ENCODE results near the gene HASPIN. TPM values are rescaled to one million over a fixed set of nuclear protein-coding genes. Genes with fewer than 3 reads are reported as not detected.

The HASPIN gene
- total RNA-seq, 3 donors from 2014 or later (not counting 1 experiment from before 2014, with no cell fraction given) = 0.33 to 0.79 (median 0.70) TPM

DNA sequence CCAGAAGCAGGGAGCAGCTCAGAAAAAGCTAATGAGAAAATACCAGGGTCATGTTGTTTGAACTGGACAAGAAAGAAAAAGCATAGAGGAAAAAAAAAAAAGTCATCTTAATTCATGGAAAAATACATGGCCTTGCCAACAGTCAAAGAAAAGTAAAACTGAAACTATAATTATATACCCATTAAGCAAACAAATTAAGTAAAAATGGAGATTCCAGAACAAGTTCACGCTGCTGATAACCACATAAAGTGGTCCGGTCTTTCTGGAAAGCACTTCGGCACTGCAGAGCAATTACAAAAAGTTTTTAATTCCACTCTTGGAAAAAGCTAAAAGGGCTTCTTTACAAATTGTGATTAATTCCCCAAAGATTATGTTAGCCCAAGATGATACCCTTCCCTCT lies 15.3 kb upstream of the HASPIN start:
- H3K4me1 Mint-ChIP-seq = peaks cover 33 to 44% of the 10 kb centered on the region in 2 donors
- no peak overlapping the region for H3K27ac ChIP-seq (ENCODE audit: low read length)

DNA sequence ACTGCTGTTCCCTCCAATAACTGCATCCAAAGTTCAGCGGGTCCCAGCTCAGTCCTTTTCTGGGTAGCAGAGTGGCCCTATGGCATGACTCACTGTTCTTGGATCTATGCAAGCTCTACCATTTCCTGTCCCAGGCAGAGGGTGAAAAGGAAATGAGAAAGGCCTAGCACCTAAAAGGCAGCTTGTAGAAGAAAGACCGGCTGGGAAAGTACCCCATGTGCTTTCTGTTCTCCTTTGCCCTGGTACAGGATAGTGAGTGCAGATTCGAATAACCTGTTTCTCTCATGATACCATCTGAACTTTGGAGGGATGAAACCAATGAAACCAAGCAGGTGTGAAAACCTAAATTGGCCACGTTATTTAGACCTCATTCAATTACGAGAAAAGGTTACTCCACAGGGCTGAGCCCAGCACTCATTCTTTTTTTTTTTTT lies 12.7 kb upstream of the HASPIN start:
- Histone ChIP-seq H3K4me3 (ENCODE audit: low read length) (no peak overlapping the region), H3K36me3 (ENCODE audit: control insufficient read depth, insufficient read depth, low read length) (peaks cover 14% of the 10 kb centered on the region), H3K4me1 (ENCODE audit: control insufficient read depth, insufficient read depth, low read length) (peaks cover 33% of the 10 kb centered on the region), H3K9me3 (ENCODE audit: control insufficient read depth, insufficient read depth, low read length) (no peaks in the 10 kb centered on the region), H3K27ac (ENCODE audit: low read length) (peak overlapping the region; percentile 44), H3K27me3 (ENCODE audit: control insufficient read depth, insufficient read depth, low read length) (no peaks in the 10 kb centered on the region)
- Mint-ChIP-seq H3K4me3 (peak overlapping the region; percentile 67), H3K27me3 (ENCODE audit: low read depth in 2 of 2) (no peaks in the 10 kb centered on the region), H3K9me3 (no peaks in the 10 kb centered on the region), H3K27ac (peak overlapping the region; percentile 71 to 77), H3K4me1 (peaks cover 25 to 36% of the 10 kb centered on the region in 2 donors), H3K36me3 (peaks cover 10% of the 10 kb centered on the region)
- TF ChIP-seq, protein P1, sequence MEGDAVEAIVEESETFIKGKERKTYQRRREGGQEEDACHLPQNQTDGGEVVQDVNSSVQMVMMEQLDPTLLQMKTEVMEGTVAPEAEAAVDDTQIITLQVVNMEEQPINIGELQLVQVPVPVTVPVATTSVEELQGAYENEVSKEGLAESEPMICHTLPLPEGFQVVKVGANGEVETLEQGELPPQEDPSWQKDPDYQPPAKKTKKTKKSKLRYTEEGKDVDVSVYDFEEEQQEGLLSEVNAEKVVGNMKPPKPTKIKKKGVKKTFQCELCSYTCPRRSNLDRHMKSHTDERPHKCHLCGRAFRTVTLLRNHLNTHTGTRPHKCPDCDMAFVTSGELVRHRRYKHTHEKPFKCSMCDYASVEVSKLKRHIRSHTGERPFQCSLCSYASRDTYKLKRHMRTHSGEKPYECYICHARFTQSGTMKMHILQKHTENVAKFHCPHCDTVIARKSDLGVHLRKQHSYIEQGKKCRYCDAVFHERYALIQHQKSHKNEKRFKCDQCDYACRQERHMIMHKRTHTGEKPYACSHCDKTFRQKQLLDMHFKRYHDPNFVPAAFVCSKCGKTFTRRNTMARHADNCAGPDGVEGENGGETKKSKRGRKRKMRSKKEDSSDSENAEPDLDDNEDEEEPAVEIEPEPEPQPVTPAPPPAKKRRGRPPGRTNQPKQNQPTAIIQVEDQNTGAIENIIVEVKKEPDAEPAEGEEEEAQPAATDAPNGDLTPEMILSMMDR (IDR thresholded peaks at IDR 0.05) = no peak
- ATAC-seq = peak; percentile 93 to 95 (median 93)
- 0% methylated on average over 5 of the region's 5 CpGs for WGBS (ENCODE audit: insufficient coverage)
- intact Hi-C loops (cut with micrococcal nuclease) = loop anchor here (1.0 to 2.0 kb wide), 3 partner anchors 16 to 84 kb away; no protein-coding TSS in a partner anchor
- peak in 1 of 2 donors; percentile 94 for DNase-seq

More for the DNA sequence above, 15.3 kb upstream of the HASPIN start:
- no peak overlapping the region for H3K4me3 ChIP-seq (ENCODE audit: low read length)
- no peaks in the 10 kb centered on the region for H3K9me3 Mint-ChIP-seq
- peaks cover 41% of the 10 kb centered on the region for H3K4me1 ChIP-seq (ENCODE audit: control insufficient read depth, insufficient read depth, low read length)
- ATAC-seq = no peak
- intact Hi-C loops (cut with micrococcal nuclease) = no loop called here
- TF ChIP-seq, protein P1 (IDR thresholded peaks at IDR 0.05) = no peak
- DNase-seq = no peak
- H3K27me3 ChIP-seq (ENCODE audit: control insufficient read depth, insufficient read depth, low read length) = no peaks in the 10 kb centered on the region
- no peaks in the 10 kb centered on the region for H3K9me3 ChIP-seq (ENCODE audit: control insufficient read depth, insufficient read depth, low read length)
- H3K36me3 ChIP-seq (ENCODE audit: control insufficient read depth, insufficient read depth, low read length) = no peaks in the 10 kb centered on the region
- H3K36me3 Mint-ChIP-seq = no peaks in the 10 kb centered on the region
- no peaks in the 10 kb centered on the region for H3K27me3 Mint-ChIP-seq (ENCODE audit: low read depth in 2 of 2)
- no peak overlapping the region for H3K27ac Mint-ChIP-seq
- WGBS (ENCODE audit: insufficient coverage) = 54% methylated on average over 3 of the region's 3 CpGs
- H3K4me3 Mint-ChIP-seq = no peak overlapping the region

GRCh38 chr17:3712811-3713463 lies 10.8 kb upstream of the HASPIN start:
- no peaks in the 10 kb centered on the region for H3K9me3 Mint-ChIP-seq
- H3K9me3 ChIP-seq (ENCODE audit: control insufficient read depth, insufficient read depth, low read length) = no peaks in the 10 kb centered on the region
- H3K27ac Mint-ChIP-seq = peak overlapping the region; percentile 71 to 77
- DNase-seq (peak in 1 of 2 donors; percentile 49), ATAC-seq (peak; percentile 5 to 41 (median 19))
- H3K27me3 ChIP-seq (ENCODE audit: control insufficient read depth, insufficient read depth, low read length) = no peaks in the 10 kb centered on the region
- H3K4me1 Mint-ChIP-seq = peaks cover 32 to 36% of the 10 kb centered on the region in 2 donors
- TF ChIP-seq, protein P1 (IDR thresholded peaks at IDR 0.05) = no peak
- no peak overlapping the region for H3K4me3 ChIP-seq (ENCODE audit: low read length)
- peaks cover 21% of the 10 kb centered on the region for H3K36me3 Mint-ChIP-seq
- intact Hi-C loops (cut with micrococcal nuclease) = no loop called here
- peaks cover 32% of the 10 kb centered on the region for H3K36me3 ChIP-seq (ENCODE audit: control insufficient read depth, insufficient read depth, low read length)
- no peak overlapping the region for H3K27ac ChIP-seq (ENCODE audit: low read length)
- H3K27me3 Mint-ChIP-seq (ENCODE audit: low read depth in 2 of 2) = no peaks in the 10 kb centered on the region
- H3K4me3 Mint-ChIP-seq = peak overlapping the region; percentile 59
- WGBS (ENCODE audit: insufficient coverage) = 15% methylated on average over 13 of the region's 13 CpGs
- peaks cover 33% of the 10 kb centered on the region for H3K4me1 ChIP-seq (ENCODE audit: control insufficient read depth, insufficient read depth, low read length)
